Measurements from ENCODE around the gene MPRIP. TPM values are rescaled to one million over a fixed set of nuclear protein-coding genes. Genes with fewer than 3 reads are reported as not detected.

Gene MPRIP
- total RNA-seq, 1 experiment from 2014 or later = 132 TPM

- Histone ChIP-seq H4K8ac (replicated peaks; ENCODE audit: insufficient read length, low read depth, low read length) (no peak overlapping the region), H3K79me2 (ENCODE audit: insufficient read depth, low read length) (no peaks in the 10 kb centered on the region), H2BK12ac (ENCODE audit: insufficient read length, low read depth, low read length) (no peak overlapping the region), H3K23me2 (ENCODE audit: insufficient read length, low read depth, low read length, poor library complexity, severe bottlenecking) (no peaks in the 10 kb centered on the region), H3K23ac (ENCODE audit: insufficient read length, low read depth, low read length) (no peak overlapping the region), H3K14ac (ENCODE audit: insufficient read depth, low read length) (no peak overlapping the region), H3K9ac (ENCODE audit: extremely low read depth, insufficient read length, low read length) (no peak overlapping the region), H2BK120ac (ENCODE audit: low read depth, low read length, poor library complexity, severe bottlenecking) (no peak overlapping the region), H3K18ac (ENCODE audit: insufficient read length, low read depth, low read length) (no peak overlapping the region), H2BK15ac (ENCODE audit: low read depth, low read length) (no peak overlapping the region), H3T11ph (ENCODE audit: low read length) (no peak overlapping the region), H3K4me1 (ENCODE audit: insufficient read depth, low read length) (no peaks in the 10 kb centered on the region), H2BK5ac (ENCODE audit: insufficient read length, low read length) (no peak overlapping the region), H2AK5ac (ENCODE audit: insufficient read length, low read length) (no peak overlapping the region), H4K91ac (ENCODE audit: insufficient read length, low read depth, low read length) (no peak overlapping the region), H3K27me3 (ENCODE audit: insufficient read depth, low read length) (no peaks in the 10 kb centered on the region), H3K4me2 (ENCODE audit: insufficient read depth, insufficient read length, low read length) (no peak overlapping the region), H2AFZ (ENCODE audit: low read length) (no peak overlapping the region), H3K56ac (ENCODE audit: insufficient read length, low read depth, low read length) (no peak overlapping the region), H3K4ac (ENCODE audit: low read depth, low read length) (no peak overlapping the region), H2BK20ac (ENCODE audit: low read depth, low read length, poor library complexity, severe bottlenecking) (no peak overlapping the region), H4K5ac (ENCODE audit: insufficient read length, low read depth, low read length) (no peak overlapping the region), H3K27ac (ENCODE audit: insufficient read length, low read depth, low read length) (no peak overlapping the region), H3K79me1 (ENCODE audit: insufficient read depth, low read depth, low read length, poor library complexity, severe bottlenecking) (no peaks in the 10 kb centered on the region), H3K9me3 (ENCODE audit: control insufficient read depth, low read depth, low read length) (no peaks in the 10 kb centered on the region), H4K20me1 (ENCODE audit: control insufficient read depth, insufficient read depth, insufficient read length) (no peaks in the 10 kb centered on the region)
- WGBS (ENCODE audit: extremely low coverage, insufficient read length, low lambda C conversion rate) = no CpG with 5 or more reads among the region's 11 CpGs
- no peak overlapping the region for H3K4me3 Mint-ChIP-seq
- H3K27me3 Mint-ChIP-seq (ENCODE audit: low read depth) = peaks cover 4% of the 10 kb centered on the region; the same call in 1 of the 2 replicates
- DNase-seq = no peak
- H3K36me3 Mint-ChIP-seq (ENCODE audit: insufficient read depth in 1 of 3, low read depth in 3 of 3) = no peaks in the 10 kb centered on the region
- H3K27ac Mint-ChIP-seq = peak overlapping the region in 2 of 3 experiments; percentile 37 to 71; a peak in 2 of 7 replicates
- peaks cover 2 to 4% of the 10 kb centered on the region in 2 experiments; a peak in 2 of 4 replicates for H3K4me1 Mint-ChIP-seq
- TF ChIP-seq, protein P1, sequence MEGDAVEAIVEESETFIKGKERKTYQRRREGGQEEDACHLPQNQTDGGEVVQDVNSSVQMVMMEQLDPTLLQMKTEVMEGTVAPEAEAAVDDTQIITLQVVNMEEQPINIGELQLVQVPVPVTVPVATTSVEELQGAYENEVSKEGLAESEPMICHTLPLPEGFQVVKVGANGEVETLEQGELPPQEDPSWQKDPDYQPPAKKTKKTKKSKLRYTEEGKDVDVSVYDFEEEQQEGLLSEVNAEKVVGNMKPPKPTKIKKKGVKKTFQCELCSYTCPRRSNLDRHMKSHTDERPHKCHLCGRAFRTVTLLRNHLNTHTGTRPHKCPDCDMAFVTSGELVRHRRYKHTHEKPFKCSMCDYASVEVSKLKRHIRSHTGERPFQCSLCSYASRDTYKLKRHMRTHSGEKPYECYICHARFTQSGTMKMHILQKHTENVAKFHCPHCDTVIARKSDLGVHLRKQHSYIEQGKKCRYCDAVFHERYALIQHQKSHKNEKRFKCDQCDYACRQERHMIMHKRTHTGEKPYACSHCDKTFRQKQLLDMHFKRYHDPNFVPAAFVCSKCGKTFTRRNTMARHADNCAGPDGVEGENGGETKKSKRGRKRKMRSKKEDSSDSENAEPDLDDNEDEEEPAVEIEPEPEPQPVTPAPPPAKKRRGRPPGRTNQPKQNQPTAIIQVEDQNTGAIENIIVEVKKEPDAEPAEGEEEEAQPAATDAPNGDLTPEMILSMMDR (conservative IDR thresholded peaks at IDR 0.05) = no peak
- H3K9me3 Mint-ChIP-seq = no peaks in the 10 kb centered on the region; a peak in 1 of 5 replicates
These were observed 24.2 kb upstream of the MPRIP start for GRCh38 chr17:17018021-17018441.

Data from H9 (cell line).